GM12891 (cell line): Measurements from ENCODE around the gene SPECC1.
"Not testable (repeated sequence)": the region's sequence is repeated elsewhere in the genome, so short reads cannot be mapped to it uniquely, and the experiment has no call there.

Experiments
- PAX5 ChIP-seq: IDR thresholded peaks from 2 replicates; pipeline ENCODE4 v1.6.1; 2011; ENCODE audit warnings: low read length, moderate library complexity, mild to moderate bottlenecking; ENCODE audit not compliant: insufficient read depth, severe bottlenecking
- POLR2A ChIP-seq: IDR thresholded peaks from 2 replicates; pipeline ENCODE4 v1.6.1; 2011; ENCODE audit warnings: low read depth, low read length, control low read depth
- POLR2AphosphoS5 ChIP-seq: IDR thresholded peaks from 2 replicates; pipeline ENCODE4 v1.6.1; 2011; ENCODE audit warnings: low read depth, low read length, control low read depth
- POU2F2 ChIP-seq: IDR thresholded peaks from 2 replicates; pipeline ENCODE4 v1.6.1; 2011; ENCODE audit warnings: low read depth, mild to moderate bottlenecking, control low read depth, low read length, moderate library complexity
- SPI1 ChIP-seq: IDR thresholded peaks from 2 replicates; pipeline ENCODE4 v1.6.1; 2011; ENCODE audit warnings: low read depth, low read length, control low read depth
- TAF1 ChIP-seq: IDR thresholded peaks from 2 replicates; pipeline ENCODE4 v1.6.1; 2011; ENCODE audit warnings: low read depth, low read length, control low read depth

DNA sequence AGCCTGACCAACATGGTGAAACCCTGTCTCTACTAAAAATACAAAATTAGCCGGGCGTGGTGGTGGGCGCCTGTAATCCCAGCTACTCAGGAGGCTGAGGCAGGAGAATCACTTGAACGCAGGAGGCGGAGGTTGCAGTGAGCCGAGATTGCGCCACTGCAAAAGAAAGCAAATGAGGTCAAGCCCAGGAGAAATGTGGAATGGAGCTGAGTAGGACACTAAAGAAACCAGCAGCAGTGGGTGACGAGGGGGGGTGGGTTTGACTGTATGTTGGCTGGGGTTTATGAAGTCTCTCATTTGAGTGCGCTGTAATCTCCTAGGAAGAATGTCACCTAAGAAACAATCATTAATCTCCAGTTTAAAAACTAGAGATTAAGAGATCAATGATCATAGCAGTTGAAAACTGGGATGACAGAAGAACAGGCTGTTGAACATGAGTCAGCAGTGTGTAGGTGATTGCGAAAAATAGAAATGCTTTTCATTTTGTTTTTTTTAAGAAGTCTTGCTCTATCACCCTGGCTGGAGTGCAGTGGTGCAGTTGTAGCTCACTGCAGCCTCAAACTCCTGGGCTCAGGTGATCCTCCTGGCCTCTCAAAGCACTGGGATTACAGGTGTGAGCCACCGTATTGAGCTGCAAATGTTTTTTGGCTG lies 218.7 kb downstream of the SPECC1 start:
- not testable (repeated sequence) for TF ChIP-seq TAF1, POLR2AphosphoS5, POLR2A, SPI1, PAX5, POU2F2
